B cell (primary cell): ENCODE measurements around the gene HMGCL. TPM values are rescaled to one million over a fixed set of nuclear protein-coding genes. Genes with fewer than 3 reads are reported as not detected.

Experiments used
- ATAC-seq: fragments of 200-7000 bp; cut with Tn5 transposase; one replicate; pipeline ENCODE4 v1.10.0; 2021; ENCODE audit warnings: low read depth, mild to moderate bottlenecking, moderate number of reproducible peaks, moderate library complexity
- CTCF ChIA-PET: fragments of 350-600 bp; sonication (Branson Sonifier 250); formaldehyde crosslinking; loops from one replicate; lab custom pipeline; 2021; ENCODE audit warnings: antibody characterized with exemption, inconsistent platforms; lab: Charles Lee
- POLR2A ChIA-PET: fragments of 350-600 bp; sonication (Branson Sonifier 250); formaldehyde crosslinking; loops from one replicate; lab custom pipeline; 2021; ENCODE audit warnings: antibody characterized with exemption; lab: Charles Lee
- DNase-seq: peaks from one replicate; pipeline ENCODE4 v3.0.0; 2013
- H2AFZ ChIP-seq: 2 replicates; pipeline ENCODE4 v1.6.1; 2012; ENCODE audit warnings: mild to moderate bottlenecking, low read depth, low read length; ENCODE audit not compliant: insufficient read depth, poor library complexity, severe bottlenecking
- H3K27ac ChIP-seq, 2 donors: 1 replicate in 1 of 2; 2 replicates in 1 of 2; pipeline ENCODE4 v1.5.1; 2012 to 2013; ENCODE audit warnings: low read length in 2 of 2, mild to moderate bottlenecking in 2 of 2, moderate library complexity in 1 of 2
- H3K27me3 ChIP-seq, 4 experiments: fragments of 200-600 bp in 1 of 4; sonication (generic) in 1 of 4; replicated peaks in 1 of 4; 1 replicate in 2 of 4; 2 replicates in 2 of 4; pipeline versions ENCODE4 v1.6.1 to v1.7.0; 2013 to 2016; ENCODE audit warnings: low read length in 3 of 4, mild to moderate bottlenecking in 2 of 4, mixed read lengths in 1 of 4, moderate library complexity in 1 of 4; ENCODE audit not compliant: insufficient read depth in 4 of 4, control insufficient read depth in 3 of 4; ENCODE audit errors: control extremely low read depth in 1 of 4
- H3K36me3 ChIP-seq, 2 experiments: replicated peaks in 1 of 2; 1 replicate in 1 of 2; 2 replicates in 1 of 2; pipeline versions ENCODE4 v1.6.1 to v1.7.1; 2013; ENCODE audit warnings: low read length in 1 of 2; ENCODE audit not compliant: insufficient read depth in 2 of 2, control insufficient read depth in 1 of 2; ENCODE audit errors: control extremely low read depth in 1 of 2, extremely low read depth in 1 of 2
- H3K4me1 ChIP-seq, 2 donors: fragments of 200-600 bp in 1 of 2; sonication (generic) in 1 of 2; 1 replicate in 1 of 2; 2 replicates in 1 of 2; pipeline versions ENCODE4 v1.5.1 to v1.6.1; 2013 to 2017; ENCODE audit warnings: low read length in 2 of 2; ENCODE audit not compliant: control insufficient read depth in 2 of 2, insufficient read depth in 2 of 2
- H3K4me2 ChIP-seq: replicated peaks from 2 replicates; pipeline ENCODE3; 2012; ENCODE audit warnings: mild to moderate bottlenecking, low read depth, low read length; ENCODE audit not compliant: poor library complexity, severe bottlenecking
- H3K4me3 ChIP-seq, 5 experiments: fragments of 200-600 bp in 1 of 5; sonication (generic) in 1 of 5; 1 replicate in 3 of 5; 2 replicates in 2 of 5; pipeline versions ENCODE4 v1.5.1 to v1.7.0; 2011 to 2016; ENCODE audit warnings: low read length in 4 of 5, mild to moderate bottlenecking in 4 of 5, low read depth in 2 of 5, control low read depth in 1 of 5, moderate library complexity in 1 of 5; ENCODE audit not compliant: insufficient read depth in 1 of 5; ENCODE audit errors: control extremely low read depth in 1 of 5, extremely low read depth in 1 of 5
- H3K79me2 ChIP-seq: fragments of 200-600 bp; sonication (generic); one replicate; pipeline ENCODE4 v1.6.0; 2016; ENCODE audit warnings: low read length; ENCODE audit not compliant: control insufficient read depth, insufficient read depth
- H3K9ac ChIP-seq: fragments of 200-600 bp; sonication (generic); 2 replicates; pipeline ENCODE4 v1.6.1; 2017; ENCODE audit warnings: mild to moderate bottlenecking, low read length, moderate library complexity
- H3K9me3 ChIP-seq, 3 donors: one replicate each; pipeline versions ENCODE4 v1.6.1 to v1.7.1; 2013; ENCODE audit warnings: low read length in 2 of 3; ENCODE audit not compliant: control insufficient read depth in 2 of 3, insufficient read depth in 1 of 3; ENCODE audit errors: control extremely low read depth in 1 of 3
- H4K20me1 ChIP-seq: 2 replicates; pipeline ENCODE4 v1.6.0; 2012; ENCODE audit warnings: mild to moderate bottlenecking, low read length; ENCODE audit not compliant: insufficient read depth, control insufficient read depth, poor library complexity, severe bottlenecking
- H3K27ac Mint-ChIP-seq: one replicate; pipeline ENCODE4 v1.8.0; 2021; ENCODE audit warnings: mixed read lengths
- H3K27me3 Mint-ChIP-seq: one replicate; pipeline ENCODE4 v1.8.0; 2021; ENCODE audit warnings: mixed read lengths
- H3K4me1 Mint-ChIP-seq: one replicate; pipeline ENCODE4 v1.8.0; 2021; ENCODE audit warnings: mixed read lengths
- H3K4me3 Mint-ChIP-seq: one replicate; pipeline ENCODE4 v1.8.0; 2021; ENCODE audit warnings: mixed read lengths
- H3K9me3 Mint-ChIP-seq: one replicate; pipeline ENCODE4 v1.8.0; 2022; ENCODE audit warnings: mixed read lengths; ENCODE audit not compliant: insufficient read depth
- EZH2 ChIP-seq: IDR thresholded peaks from 2 replicates; pipeline ENCODE4 v1.6.1; 2012; ENCODE audit warnings: borderline replicate concordance, low read depth, mild to moderate bottlenecking, moderate library complexity, low read length; ENCODE audit not compliant: insufficient read depth, poor library complexity, severe bottlenecking
- WGBS: methylation state at CpG from one replicate; pipeline ENCODE4 v1.1.5; 2013; ENCODE audit warnings: missing lambda C conversion rate; ENCODE audit not compliant: insufficient coverage; 5-methylcytosine and 5-hydroxymethylcytosine counted together
- intact Hi-C: fragments of 100-400 bp; cut with micrococcal nuclease; formaldehyde crosslinking; loops from one replicate; pipeline ENCODE4 v1.10.0; 2022
- polyA plus RNA-seq: library from polyadenylated mRNA; depleted of rRNA; stranded (reverse); fragments of >200 nt; gene quantifications from 2 replicates; pipeline ENCODE4 v1.2.3, GENCODE V29; 2012
- total RNA-seq, 2 donors: library from RNA; stranded (reverse); fragments of 120-200 nt in 1 of 2; gene quantifications; 1 replicate in 1 of 2; 2 replicates in 1 of 2; pipeline versions ENCODE4 v1.2.3 to v1.2.4, GENCODE V29; 2013 to 2022
- TF ChIP-seq, protein P1 (sequence below): fragments of 200-600 bp; IDR thresholded peaks from one replicate; pipeline ENCODE4 v1.8.0; 2022; ENCODE audit warnings: antibody characterized with exemption, mild to moderate bottlenecking

The HMGCL gene
- total and polyA plus RNA-seq, 2 donors (not counting 1 experiment from before 2014, with no cell fraction given): 18.5 to 35.9 TPM

DNA sequence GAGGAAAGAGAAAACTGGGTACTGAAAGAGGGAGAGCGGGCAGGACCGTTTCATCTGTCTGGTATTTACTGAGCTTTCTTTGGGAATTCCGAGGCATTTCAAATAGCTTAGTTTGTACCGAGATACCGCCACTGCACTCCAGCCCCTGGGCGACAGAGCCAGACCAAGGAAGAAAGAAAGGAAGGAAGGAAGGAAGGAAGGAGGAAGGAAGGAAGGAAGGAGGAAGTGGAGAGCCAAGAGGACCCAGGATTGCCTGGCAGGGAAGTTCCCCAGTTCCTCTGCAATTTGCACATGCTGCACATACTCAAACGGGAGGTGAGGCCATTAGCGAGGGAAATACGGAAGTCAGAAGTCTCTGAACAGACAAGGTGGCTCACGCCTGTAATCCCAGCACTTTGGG, 43.8 kb upstream of the HMGCL start:
- peak overlapping the region; percentile 87 for H3K9ac ChIP-seq
- TF ChIP-seq, protein P1, sequence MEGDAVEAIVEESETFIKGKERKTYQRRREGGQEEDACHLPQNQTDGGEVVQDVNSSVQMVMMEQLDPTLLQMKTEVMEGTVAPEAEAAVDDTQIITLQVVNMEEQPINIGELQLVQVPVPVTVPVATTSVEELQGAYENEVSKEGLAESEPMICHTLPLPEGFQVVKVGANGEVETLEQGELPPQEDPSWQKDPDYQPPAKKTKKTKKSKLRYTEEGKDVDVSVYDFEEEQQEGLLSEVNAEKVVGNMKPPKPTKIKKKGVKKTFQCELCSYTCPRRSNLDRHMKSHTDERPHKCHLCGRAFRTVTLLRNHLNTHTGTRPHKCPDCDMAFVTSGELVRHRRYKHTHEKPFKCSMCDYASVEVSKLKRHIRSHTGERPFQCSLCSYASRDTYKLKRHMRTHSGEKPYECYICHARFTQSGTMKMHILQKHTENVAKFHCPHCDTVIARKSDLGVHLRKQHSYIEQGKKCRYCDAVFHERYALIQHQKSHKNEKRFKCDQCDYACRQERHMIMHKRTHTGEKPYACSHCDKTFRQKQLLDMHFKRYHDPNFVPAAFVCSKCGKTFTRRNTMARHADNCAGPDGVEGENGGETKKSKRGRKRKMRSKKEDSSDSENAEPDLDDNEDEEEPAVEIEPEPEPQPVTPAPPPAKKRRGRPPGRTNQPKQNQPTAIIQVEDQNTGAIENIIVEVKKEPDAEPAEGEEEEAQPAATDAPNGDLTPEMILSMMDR: no peak
- TF ChIP-seq EZH2: no peak
- peaks cover 29% of the 10 kb centered on the region for H4K20me1 ChIP-seq
- Mint-ChIP-seq H3K9me3 (no peaks in the 10 kb centered on the region), H3K4me1 (peaks cover 47% of the 10 kb centered on the region), H3K4me3 (peak overlapping the region; percentile 93), H3K27ac (peak overlapping the region; percentile 91), H3K27me3 (no peaks in the 10 kb centered on the region)
- WGBS: 73% methylated on average over 10 of the region's 10 CpGs
- peaks cover 0 to 32% of the 10 kb centered on the region in 2 experiments for H3K36me3 ChIP-seq
- no peaks in the 10 kb centered on the region for H3K9me3 ChIP-seq
- H3K79me2 ChIP-seq: peaks cover 62% of the 10 kb centered on the region
- H3K27ac ChIP-seq: peak overlapping the region in 1 of 2 donors; percentile 73
- no peak for ATAC-seq
- intact Hi-C loops: no loop called here
- POLR2A ChIA-PET: interaction anchor here (0.6 to 1.1 kb wide), 5 partner anchors 36 to 334 kb away, joined by 3 to 9 read pairs (median 4); partner anchors contain the start of gene CNR2
- peaks cover 18% of the 10 kb centered on the region in 2 donors for H3K4me1 ChIP-seq
- H3K4me2 ChIP-seq: peak overlapping the region; percentile 93
- DNase-seq: peak; percentile 23
- H3K27me3 ChIP-seq: no peaks in the 10 kb centered on the region
- H3K4me3 ChIP-seq: peak overlapping the region in 4 of 5 experiments; percentile 26 to 81 (median 66)
- no peak overlapping the region for H2AFZ ChIP-seq
- CTCF ChIA-PET: interaction anchor here (0.6 to 6.6 kb wide), 11 partner anchors 19 to 95 kb away, joined by 3 to 40 read pairs (median 3); partner anchors contain the start of gene HMGCL

- Mint-ChIP-seq H3K9me3 (no peaks in the 10 kb centered on the region), H3K27ac (peak overlapping the region; percentile 91), H3K4me3 (peak overlapping the region; percentile 93), H3K27me3 (no peaks in the 10 kb centered on the region), H3K4me1 (peaks cover 45% of the 10 kb centered on the region)
- intact Hi-C loops: loop anchor here (1.0 kb wide), 7 partner anchors 10 to 177 kb away; partner anchors contain the start of genes HMGCL and RPL11
- ATAC-seq (peak; percentile 0), DNase-seq (no peak)
- Histone ChIP-seq H3K4me3 (peak overlapping the region in 4 of 5 experiments; percentile 26 to 81 (median 66)), H3K27me3 (no peaks in the 10 kb centered on the region), H4K20me1 (peaks cover 24% of the 10 kb centered on the region), H3K4me2 (peak overlapping the region; percentile 93), H2AFZ (peak overlapping the region; percentile 90), H3K9ac (peak overlapping the region; percentile 87), H3K36me3 (peaks cover 0 to 27% of the 10 kb centered on the region in 2 experiments), H3K4me1 (peaks cover 18% of the 10 kb centered on the region in 2 donors), H3K27ac (peak overlapping the region in 1 of 2 donors; percentile 73), H3K9me3 (no peaks in the 10 kb centered on the region), H3K79me2 (peaks cover 58% of the 10 kb centered on the region)
- WGBS: 48% methylated on average over 19 of the region's 20 CpGs
- TF ChIP-seq, protein P1: peak; percentile 64
- no peak for TF ChIP-seq EZH2
- CTCF ChIA-PET: interaction anchor here (0.6 to 6.6 kb wide), 10 partner anchors 19 to 95 kb away, joined by 3 to 40 read pairs (median 4); partner anchors contain the start of gene HMGCL
- POLR2A ChIA-PET: interaction anchor here (0.8 to 1.1 kb wide), 3 partner anchors 42 to 48 kb away, joined by 4 to 9 read pairs (median 7); partner anchors contain the start of gene CNR2
Observed at GRCh38 chr1:23868557-23869016, 43.4 kb upstream of the HMGCL start.
